ENCODE results near the gene MLKL. TPM values are rescaled to one million over a fixed set of nuclear protein-coding genes. Genes with fewer than 3 reads are reported as not detected.

Gene MLKL
- total and polyA plus RNA-seq, 2 donors from 2014 or later, result 7.3 to 19.4 TPM

DNA sequence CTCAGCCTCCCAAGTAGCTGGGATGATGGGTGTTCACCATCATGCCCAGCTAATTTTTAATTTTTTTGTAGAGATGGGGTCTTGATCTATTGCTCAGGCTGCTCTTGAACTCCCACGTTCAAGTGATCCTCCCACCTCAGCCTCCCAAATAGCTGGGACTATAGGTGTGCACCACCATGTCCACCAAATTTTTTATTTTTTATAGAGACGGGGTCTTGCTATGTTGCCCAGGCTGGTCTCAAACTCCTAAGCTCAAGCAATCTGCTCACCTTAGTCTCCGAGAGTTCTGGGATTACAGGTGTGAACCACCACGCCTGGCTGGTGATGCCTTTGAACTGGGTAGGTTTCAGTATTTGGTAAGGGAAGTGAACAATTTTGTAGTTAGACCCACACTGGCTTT, 43.9 kb upstream of the MLKL start:
- intact Hi-C loops (cut with DNase I), result no loop called here
- Histone ChIP-seq H3K4me1 (ENCODE audit: control insufficient read depth in 2 of 3, insufficient read depth in 2 of 3, low read depth in 1 of 3, low read length in 3 of 3) (peaks cover 0 to 6% (median 0%) of the 10 kb centered on the region in 3 donors), H3K27me3 (ENCODE audit: control insufficient read depth, insufficient read depth, low read length) (no peaks in the 10 kb centered on the region), H3K9me3 (ENCODE audit: control insufficient read depth in 2 of 3, insufficient read depth in 1 of 3, low read length in 3 of 3) (no peaks in the 10 kb centered on the region), H3K27ac (ENCODE audit: low read depth in 2 of 2, low read length in 2 of 2) (peak overlapping the region; percentile 61 to 81), H3K36me3 (ENCODE audit: control insufficient read depth in 2 of 3, insufficient read depth in 3 of 3, low read length in 3 of 3) (no peaks in the 10 kb centered on the region), H3K9ac (ENCODE audit: low read length in 3 of 3) (peak overlapping the region in 1 of 3 donors; percentile 40), H3K4me3 (ENCODE audit: low read length in 3 of 3) (no peak overlapping the region)
- DNase-seq (no peak), FAIRE-seq (no peak)
- TF ChIP-seq CTCF (IDR thresholded peaks at IDR 0.05; ENCODE audit: borderline replicate concordance, extremely low read depth, insufficient read depth), result no peak

GRCh38 chr16:74743668-74744299, 43.1 kb upstream of the MLKL start:
- FAIRE-seq (no peak), DNase-seq (peak; percentile 74 to 93 (median 82))
- peak overlapping the region; percentile 61 to 81 for H3K27ac ChIP-seq (ENCODE audit: low read depth in 2 of 2, low read length in 2 of 2)
- H3K9ac ChIP-seq (ENCODE audit: low read length in 3 of 3), result peak overlapping the region in 1 of 3 donors; percentile 51
- TF ChIP-seq CTCF (IDR thresholded peaks at IDR 0.05; ENCODE audit: borderline replicate concordance, extremely low read depth, insufficient read depth), result no peak
- no peaks in the 10 kb centered on the region for H3K27me3 ChIP-seq (ENCODE audit: control insufficient read depth, insufficient read depth, low read length)
- intact Hi-C loops (cut with DNase I), result no loop called here
- H3K9me3 ChIP-seq (ENCODE audit: control insufficient read depth in 2 of 3, insufficient read depth in 1 of 3, low read length in 3 of 3), result no peaks in the 10 kb centered on the region
- peak overlapping the region in 1 of 3 donors; percentile 38 for H3K4me3 ChIP-seq (ENCODE audit: low read length in 3 of 3)
- H3K4me1 ChIP-seq (ENCODE audit: control insufficient read depth in 2 of 3, insufficient read depth in 2 of 3, low read depth in 1 of 3, low read length in 3 of 3), result peaks cover 0 to 6% (median 0%) of the 10 kb centered on the region in 3 donors
- no peaks in the 10 kb centered on the region for H3K36me3 ChIP-seq (ENCODE audit: control insufficient read depth in 2 of 3, insufficient read depth in 3 of 3, low read length in 3 of 3)

- no peak for TF ChIP-seq CTCF (IDR thresholded peaks at IDR 0.05; ENCODE audit: borderline replicate concordance, extremely low read depth, insufficient read depth)
- Histone ChIP-seq H3K9me3 (ENCODE audit: control insufficient read depth in 2 of 3, insufficient read depth in 1 of 3, low read length in 3 of 3) (no peaks in the 10 kb centered on the region), H3K27me3 (ENCODE audit: control insufficient read depth, insufficient read depth, low read length) (no peaks in the 10 kb centered on the region), H3K9ac (ENCODE audit: low read length in 3 of 3) (peak overlapping the region in 1 of 3 donors; percentile 51), H3K27ac (ENCODE audit: low read depth in 2 of 2, low read length in 2 of 2) (peak overlapping the region; percentile 61 to 81), H3K4me1 (ENCODE audit: control insufficient read depth in 2 of 3, insufficient read depth in 2 of 3, low read depth in 1 of 3, low read length in 3 of 3) (peaks cover 0 to 6% (median 0%) of the 10 kb centered on the region in 3 donors), H3K4me3 (ENCODE audit: low read length in 3 of 3) (peak overlapping the region in 1 of 3 donors; percentile 38), H3K36me3 (ENCODE audit: control insufficient read depth in 2 of 3, insufficient read depth in 3 of 3, low read length in 3 of 3) (no peaks in the 10 kb centered on the region)
- FAIRE-seq, result no peak
- peak in 4 of 5 donors; percentile 63 to 78 (median 68) for DNase-seq
- intact Hi-C loops (cut with DNase I), result no loop called here
These were observed 42.5 kb upstream of the MLKL start for GRCh38 chr16:74743045-74743667.
